EH (cell line): ENCODE results near the gene TUG1.
A peak's percentile ranks its signal among the peaks of the same experiment; 100 is the strongest.

Experiments
- DNase-seq: peaks from one replicate; pipeline ENCODE4 v3.0.0-alpha.2; 2015; ENCODE audit warnings: low read depth

TUG1 gene

GRCh38 chr22:30947816-30948454 lies 21.1 kb upstream of the TUG1 start:
- peak; percentile 66 for DNase-seq

GRCh38 chr22:30948930-30949342 lies 20.1 kb upstream of the TUG1 start:
- DNase-seq: peak; percentile 62

GRCh38 chr22:30949934-30950660 lies 19.0 kb upstream of the TUG1 start:
- no peak for DNase-seq

- peak; percentile 35 for DNase-seq
Observed at GRCh38 chr22:30953206-30953605, 15.9 kb upstream of the TUG1 start.

GRCh38 chr22:30955153-30955552 lies 13.9 kb upstream of the TUG1 start:
- DNase-seq: no peak

- DNase-seq: no peak
Observed at GRCh38 chr22:30964858-30965257, 4.2 kb upstream of the TUG1 start.

GRCh38 chr22:30968015-30968923 lies 796 bp upstream of the TUG1 start, which contains the start of gene MORC2:
TSS of gene MORC2 (minus strand) at chr22:30968774. CDS start at chr22:30967889, 885 bp downstream.
- DNase-seq: no peak

- peak; percentile 54 for DNase-seq
Observed at GRCh38 chr22:30969532-30970355, 679 bp downstream of the TUG1 start.

GRCh38 chr22:30970356-30970746 lies 1.3 kb downstream of the TUG1 start:
- no peak for DNase-seq

- DNase-seq: no peak
Observed at GRCh38 chr22:30978304-30978962, 9.4 kb downstream of the TUG1 start.

GRCh38 chr22:30979932-30980331 lies 10.9 kb downstream of the TUG1 start:
- DNase-seq: no peak

GRCh38 chr22:30982512-30982911 lies 13.4 kb downstream of the TUG1 start:
- DNase-seq: no peak

- no peak for DNase-seq
Observed at GRCh38 chr22:30984317-30984716, 15.3 kb downstream of the TUG1 start.

- no peak for DNase-seq
Observed at GRCh38 chr22:30985561-30986208, 16.6 kb downstream of the TUG1 start.

GRCh38 chr22:30989474-30989873 lies 20.4 kb downstream of the TUG1 start:
- DNase-seq: no peak

- DNase-seq: no peak
Observed at GRCh38 chr22:30990690-30991089, 21.6 kb downstream of the TUG1 start.

- DNase-seq: no peak
Observed at GRCh38 chr22:30992565-30992964, 23.5 kb downstream of the TUG1 start.

GRCh38 chr22:30994960-30995359 lies 25.9 kb downstream of the TUG1 start:
- DNase-seq: no peak

- DNase-seq: no peak
Observed at GRCh38 chr22:30996462-30996861, 27.4 kb downstream of the TUG1 start.

GRCh38 chr22:30998329-30998728 lies 29.3 kb downstream of the TUG1 start:
- DNase-seq: no peak
